Neural progenitor cell (in vitro differentiated cells): ENCODE results near the gene KIRREL3.

Source experiments
- EZH2 ChIP-seq: fragments of 200-600 bp; sonication (generic); IDR thresholded peaks from 2 replicates; pipeline ENCODE4 v1.6.1; 2017; ENCODE audit warnings: antibody characterized with exemption, mild to moderate bottlenecking, moderate library complexity
- EZH2phosphoT487 ChIP-seq: fragments of 200-600 bp; sonication (generic); IDR thresholded peaks from 2 replicates; pipeline ENCODE4 v1.6.1; 2017; ENCODE audit warnings: antibody characterized with exemption
- TF ChIP-seq, protein P1 (sequence below): fragments of 200-600 bp; sonication (generic); IDR thresholded peaks from 2 replicates; pipeline ENCODE4 v1.5.1; 2017; ENCODE audit warnings: antibody characterized with exemption, mild to moderate bottlenecking

DNA sequence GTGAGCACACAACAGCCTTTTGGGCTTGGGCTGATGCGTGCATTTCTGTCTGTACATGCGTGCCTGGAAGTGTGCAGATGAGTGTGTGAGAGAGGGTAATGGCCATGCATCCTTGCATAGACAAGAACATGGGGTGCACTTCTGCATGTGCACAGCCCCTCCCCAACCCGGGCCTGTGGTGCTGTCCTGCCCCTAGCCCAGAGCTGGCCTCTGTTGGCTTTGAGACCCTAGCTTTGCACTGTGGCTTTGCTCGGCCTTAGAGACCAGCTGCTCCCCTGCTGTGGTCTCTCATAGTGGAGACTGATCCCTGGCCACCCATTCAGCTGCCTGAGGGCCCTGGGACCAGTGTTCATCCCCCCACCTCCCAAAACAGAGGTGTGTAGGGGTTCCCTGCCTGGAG is 619.7 kb downstream of the KIRREL3 start:
- TF ChIP-seq, protein P1, sequence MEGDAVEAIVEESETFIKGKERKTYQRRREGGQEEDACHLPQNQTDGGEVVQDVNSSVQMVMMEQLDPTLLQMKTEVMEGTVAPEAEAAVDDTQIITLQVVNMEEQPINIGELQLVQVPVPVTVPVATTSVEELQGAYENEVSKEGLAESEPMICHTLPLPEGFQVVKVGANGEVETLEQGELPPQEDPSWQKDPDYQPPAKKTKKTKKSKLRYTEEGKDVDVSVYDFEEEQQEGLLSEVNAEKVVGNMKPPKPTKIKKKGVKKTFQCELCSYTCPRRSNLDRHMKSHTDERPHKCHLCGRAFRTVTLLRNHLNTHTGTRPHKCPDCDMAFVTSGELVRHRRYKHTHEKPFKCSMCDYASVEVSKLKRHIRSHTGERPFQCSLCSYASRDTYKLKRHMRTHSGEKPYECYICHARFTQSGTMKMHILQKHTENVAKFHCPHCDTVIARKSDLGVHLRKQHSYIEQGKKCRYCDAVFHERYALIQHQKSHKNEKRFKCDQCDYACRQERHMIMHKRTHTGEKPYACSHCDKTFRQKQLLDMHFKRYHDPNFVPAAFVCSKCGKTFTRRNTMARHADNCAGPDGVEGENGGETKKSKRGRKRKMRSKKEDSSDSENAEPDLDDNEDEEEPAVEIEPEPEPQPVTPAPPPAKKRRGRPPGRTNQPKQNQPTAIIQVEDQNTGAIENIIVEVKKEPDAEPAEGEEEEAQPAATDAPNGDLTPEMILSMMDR, result no peak
- TF ChIP-seq EZH2 (no peak), EZH2phosphoT487 (no peak)
